IMR-90 (cell line): ENCODE results near the gene SPATA24. TPM values are rescaled to one million over a fixed set of nuclear protein-coding genes. Genes with fewer than 3 reads are reported as not detected.

Experiments used
- ATAC-seq: fragments of 200-7000 bp; cut with Tn5 transposase; 2 replicates; pipeline ENCODE4 v1.9.1; 2020; ENCODE audit warnings: low read depth, mild to moderate bottlenecking, moderate library complexity
- Bru-seq: library from RNA; stranded (reverse); fragments of 400-500 nt; gene quantifications from one replicate; lab custom pipeline; 2021; lab: Mats Ljungman, UMichigan
- BruChase-seq, 2 experiments: library from RNA; stranded (reverse); fragments of 400-500 nt; gene quantifications; one replicate each; lab custom pipeline; 2021; lab: Mats Ljungman, UMichigan
- BruUV-seq: library from RNA; stranded (reverse); fragments of 400-500 nt; replicated peaks from 2 replicates; lab custom pipeline; 2021; lab: Mats Ljungman, UMichigan
- CTCF ChIA-PET: fragments of 300-600 bp; formaldehyde crosslinking; extraction: SDS; loops from one replicate; lab custom pipeline; 2021; ENCODE audit warnings: antibody characterized with exemption; lab: Yijun Ruan, JAX
- POLR2A ChIA-PET: fragments of 300-600 bp; sonication (Branson Sonifier 250); formaldehyde crosslinking; loops from one replicate; lab custom pipeline; 2022; ENCODE audit warnings: antibody characterized with exemption; ENCODE audit not compliant: unreplicated experiment; lab: Charles Lee
- DNase-seq: peaks from one replicate; pipeline ENCODE4 v3.0.0; 2013
- H2AFZ ChIP-seq: replicated peaks from 2 replicates; pipeline ENCODE3; 2013; ENCODE audit warnings: low read length, mild to moderate bottlenecking; ENCODE audit not compliant: poor library complexity
- H2AK5ac ChIP-seq: 2 replicates; pipeline ENCODE4 v1.6.1; 2013; ENCODE audit warnings: low read depth, low read length, inconsistent platforms
- H2AK9ac ChIP-seq: replicated peaks from 2 replicates; pipeline ENCODE3; 2013; ENCODE audit warnings: mild to moderate bottlenecking, low read depth, low read length, moderate library complexity; ENCODE audit not compliant: poor library complexity
- H2BK120ac ChIP-seq: 2 replicates; pipeline ENCODE4 v1.6.1; 2013; ENCODE audit warnings: low read depth, low read length, inconsistent platforms
- H2BK15ac ChIP-seq: 3 replicates; pipeline ENCODE4 v1.6.1; 2013; ENCODE audit warnings: low read depth, low read length, inconsistent platforms
- H2BK20ac ChIP-seq: 2 replicates; pipeline ENCODE4 v1.6.1; 2013; ENCODE audit warnings: low read depth, mild to moderate bottlenecking, inconsistent platforms, low read length, moderate library complexity
- H2BK5ac ChIP-seq: 2 replicates; pipeline ENCODE4 v1.6.1; 2013; ENCODE audit warnings: mild to moderate bottlenecking, low read depth, low read length, inconsistent platforms; ENCODE audit not compliant: poor library complexity, severe bottlenecking
- H3K14ac ChIP-seq: replicated peaks from 2 replicates; pipeline ENCODE4 v1.6.1; 2013; ENCODE audit warnings: low read depth, low read length, inconsistent platforms
- H3K18ac ChIP-seq: 2 replicates; pipeline ENCODE4 v1.6.1; 2013; ENCODE audit warnings: low read depth, low read length, control low read depth
- H3K23ac ChIP-seq: 2 replicates; pipeline ENCODE4 v1.6.1; 2013; ENCODE audit warnings: low read depth, low read length, inconsistent platforms
- H3K27ac ChIP-seq: 2 replicates; pipeline ENCODE4 v1.5.1; 2013; ENCODE audit warnings: mild to moderate bottlenecking, control low read depth, low read length; ENCODE audit not compliant: insufficient read depth
- H3K27me3 ChIP-seq: 2 replicates; pipeline ENCODE4 v1.6.1; 2013; ENCODE audit warnings: low read length; ENCODE audit not compliant: control insufficient read depth, insufficient read depth
- H3K36me3 ChIP-seq: 2 replicates; pipeline ENCODE4 v1.6.1; 2013; ENCODE audit warnings: low read length, mixed read lengths; ENCODE audit not compliant: control insufficient read depth, insufficient read depth
- H3K4ac ChIP-seq: 2 replicates; pipeline ENCODE4 v1.6.1; 2013; ENCODE audit warnings: low read depth, low read length, inconsistent platforms
- H3K4me1 ChIP-seq: 2 replicates; pipeline ENCODE4 v1.6.1; 2013; ENCODE audit warnings: low read length, mixed read lengths; ENCODE audit not compliant: control insufficient read depth, insufficient read depth
- H3K4me2 ChIP-seq: 2 replicates; pipeline ENCODE4 v1.6.1; 2013; ENCODE audit warnings: low read depth, mild to moderate bottlenecking, control low read depth, low read length, moderate library complexity
- H3K4me3 ChIP-seq: 2 replicates; pipeline ENCODE4 v1.5.1; 2013; ENCODE audit warnings: low read depth, mild to moderate bottlenecking, control low read depth, low read length, moderate library complexity; ENCODE audit not compliant: insufficient read depth
- H3K56ac ChIP-seq: 2 replicates; pipeline ENCODE4 v1.6.1; 2013; ENCODE audit warnings: low read length, inconsistent platforms; ENCODE audit not compliant: insufficient read depth; ENCODE audit errors: extremely low read depth
- H3K79me1 ChIP-seq, 2 experiments: 2 replicates each; pipeline ENCODE4 v1.6.1; 2013; ENCODE audit warnings: low read length in 2 of 2, inconsistent platforms in 1 of 2, low read depth in 1 of 2
- H3K9ac ChIP-seq: 2 replicates; pipeline ENCODE4 v1.6.1; 2013; ENCODE audit warnings: low read depth, low read length, control low read depth
- H3K9me1 ChIP-seq: 2 replicates; pipeline ENCODE4 v1.6.1; 2013; ENCODE audit warnings: low read length, inconsistent platforms; ENCODE audit not compliant: insufficient read depth
- H3K9me3 ChIP-seq: 2 replicates; pipeline ENCODE4 v1.6.1; 2013; ENCODE audit warnings: low read length; ENCODE audit not compliant: control insufficient read depth, insufficient read depth
- H4K20me1 ChIP-seq: 2 replicates; pipeline ENCODE4 v1.6.1; 2013; ENCODE audit warnings: low read length, inconsistent platforms; ENCODE audit not compliant: insufficient read depth
- H4K5ac ChIP-seq: 2 replicates; pipeline ENCODE4 v1.6.1; 2013; ENCODE audit warnings: mild to moderate bottlenecking, low read depth, low read length, control low read depth
- H4K8ac ChIP-seq, 2 experiments: 2 replicates each; pipeline ENCODE4 v1.6.1; 2013; ENCODE audit warnings: low read depth in 2 of 2, low read length in 2 of 2, control low read depth in 1 of 2, inconsistent platforms in 1 of 2
- H4K91ac ChIP-seq: 2 replicates; pipeline ENCODE4 v1.6.1; 2013; ENCODE audit warnings: low read depth, low read length, inconsistent platforms; ENCODE audit not compliant: insufficient read depth
- CTCF ChIP-seq: conservative IDR thresholded peaks from 2 replicates; pipeline ENCODE4 v1.5.1; 2012; ENCODE audit warnings: mild to moderate bottlenecking, low read depth, low read length, improper control_type of control experiment
- ELK1 ChIP-seq: fragments of 150-350 bp; IDR thresholded peaks from 2 replicates; pipeline ENCODE4 v1.6.1; 2016; ENCODE audit warnings: low read depth, mild to moderate bottlenecking, low read length, moderate library complexity, borderline replicate concordance
- FOS ChIP-seq: fragments of 150-350 bp; IDR thresholded peaks from 2 replicates; pipeline ENCODE4 v1.6.1; 2016; ENCODE audit warnings: low read depth, low read length
- MAFK ChIP-seq: IDR thresholded peaks from 2 replicates; pipeline ENCODE4 v1.6.1; 2012; ENCODE audit warnings: low read depth, low read length, improper control_type of control experiment
- MAZ ChIP-seq: IDR thresholded peaks from 2 replicates; pipeline ENCODE4 v1.6.1; 2012; ENCODE audit warnings: low read depth, mild to moderate bottlenecking, low read length, improper control_type of control experiment, moderate library complexity, borderline replicate concordance
- MXI1 ChIP-seq: IDR thresholded peaks from 2 replicates; pipeline ENCODE4 v1.6.1; 2012; ENCODE audit warnings: low read depth, mild to moderate bottlenecking, low read length, moderate library complexity, borderline replicate concordance
- NFE2L2 ChIP-seq: fragments of 150-350 bp; IDR thresholded peaks from 2 replicates; pipeline ENCODE4 v1.6.1; 2016; ENCODE audit warnings: low read depth, mild to moderate bottlenecking, low read length
- POLR2A ChIP-seq: IDR thresholded peaks from 2 replicates; pipeline ENCODE4 v1.6.1; 2012; ENCODE audit warnings: mild to moderate bottlenecking, low read depth, low read length
- RAD21 ChIP-seq: IDR thresholded peaks from 2 replicates; pipeline ENCODE4 v1.6.1; 2012; ENCODE audit warnings: low read length, improper control_type of control experiment
- RCOR1 ChIP-seq: IDR thresholded peaks from 2 replicates; pipeline ENCODE4 v1.6.1; 2012; ENCODE audit warnings: mild to moderate bottlenecking, low read length, improper control_type of control experiment; ENCODE audit not compliant: insufficient replicate concordance
- RFX5 ChIP-seq: IDR thresholded peaks from 2 replicates; pipeline ENCODE4 v1.8.0; 2012; ENCODE audit warnings: low read depth, mild to moderate bottlenecking, low read length, moderate library complexity
- USF2 ChIP-seq: fragments of 150-350 bp; IDR thresholded peaks from 2 replicates; pipeline ENCODE4 v1.6.1; 2017; ENCODE audit warnings: mild to moderate bottlenecking, antibody characterized with exemption, low read length, low read depth
- WGBS, 2 experiments: methylation state at CpG; one replicate each; pipeline versions ENCODE4 v1.1.5 to v1.1.7; 2013; ENCODE audit warnings: missing lambda C conversion rate in 2 of 2; ENCODE audit not compliant: insufficient read length in 1 of 2; ENCODE audit errors: extremely low coverage in 2 of 2; 5-methylcytosine and 5-hydroxymethylcytosine counted together
- dilution Hi-C: fragments of 300-500 bp; cut with HindIII; formaldehyde crosslinking; loops from one replicate; pipeline ENCODE4 v1.14.3; 2018; ENCODE audit warnings: low sequenced_read_pairs; ENCODE audit not compliant: unreplicated experiment
- in situ Hi-C: fragments of 300-500 bp; cut with MboI; formaldehyde crosslinking; loops from 3 replicates; pipeline ENCODE4 v1.14.3; 2019; ENCODE audit warnings: low sequenced_read_pairs, inconsistent platforms, mixed read lengths
- intact Hi-C: fragments of 100-400 bp; cut with micrococcal nuclease; formaldehyde crosslinking; loops from 2 replicates; pipeline ENCODE4 v1.10.0; 2022
- long read RNA-seq: library from polyadenylated mRNA; unstranded; transcript quantifications from one replicate; pipeline ENCODE4 v2.0.0, GENCODE V29; 2021; ENCODE audit not compliant: unreplicated experiment
- polyA plus RNA-seq, 3 experiments: library from polyadenylated mRNA; depleted of rRNA; stranded (reverse); fragments of >200 nt; gene quantifications; 2 replicates each; pipeline ENCODE4 v1.2.3, GENCODE V29; 2012; ENCODE audit warnings: low replicate concordance in 1 of 3
- total RNA-seq: library from RNA; depleted of rRNA; stranded (reverse); fragments of >200 nt; gene quantifications from 2 replicates; pipeline ENCODE4 v1.2.3, GENCODE V29; 2012; rRNA removed

The SPATA24 gene
- total RNA-seq (4.3 and 4.4 TPM in 2 replicates), polyA plus RNA-seq (2012; rRNA removed) (3.8 and 4.1 TPM in 2 replicates), Bru-seq, nascent RNA (percentile 49 among the genes with signal in this experiment), BruChase-seq, experiment 1, labeled RNA remaining after a 6-hour chase (percentile 63 among the genes with signal in this experiment), BruChase-seq, experiment 2, labeled RNA remaining after a 2-hour chase (percentile 51 among the genes with signal in this experiment)
- 1.2 and 2.1 TPM in 2 replicates for polyA plus RNA-seq (2012; cell fraction: cytosol; rRNA removed)
- 1.9 and 5.1 TPM in 2 replicates for polyA plus RNA-seq (2012; cell fraction: nucleus; rRNA removed; ENCODE audit: low replicate concordance)
- long read RNA-seq = 0 reads

GRCh38 chr5:139403787-139404483 is at the start of gene SPATA24:
Gene SPATA24, minus strand, starts transcription at chr5:139404089. Its CDS starts 29 bp downstream, at chr5:139404060.
- Histone ChIP-seq H4K20me1 (no peaks in the 10 kb centered on the region; the same call in 1 of the 2 replicates), H3K23ac (peak within 1 kb of the TSS; percentile 92), H3K36me3 (no peaks in the 10 kb centered on the region), H2BK20ac (peak within 1 kb of the TSS; percentile 59), H3K4me3 (peak within 1 kb of the TSS; percentile 59), H3K79me1 (peaks cover 0 to 14% of the 10 kb centered on the region in 2 experiments; a peak in 1 of 4 replicates), H2AFZ (peak within 1 kb of the TSS; percentile 98), H3K27ac (peak within 1 kb of the TSS; percentile 93), H2BK120ac (peak within 1 kb of the TSS; percentile 95), H3K14ac (peak within 1 kb of the TSS; percentile 97), H3K27me3 (no peaks in the 10 kb centered on the region), H2AK5ac (peak within 1 kb of the TSS; percentile 68), H4K5ac (peak within 1 kb of the TSS; percentile 96), H2BK5ac (peak within 1 kb of the TSS; percentile 92), H4K8ac (peak within 1 kb of the TSS; percentile 95 to 98), H2BK15ac (peak within 1 kb of the TSS; percentile 98; the same call in 2 of the 3 replicates), H4K91ac (peak within 1 kb of the TSS; percentile 96), H3K4ac (peak within 1 kb of the TSS; percentile 97), H3K9me3 (no peaks in the 10 kb centered on the region), H3K56ac (peak within 1 kb of the TSS; percentile 91), H3K18ac (peak within 1 kb of the TSS; percentile 94), H3K9me1 (peaks cover 8% of the 10 kb centered on the region), H3K4me1 (peaks cover 4% of the 10 kb centered on the region), H2AK9ac (peak within 1 kb of the TSS; percentile 90), H3K9ac (peak within 1 kb of the TSS; percentile 86), H3K4me2 (peak within 1 kb of the TSS; percentile 95)
- intact Hi-C loops = no loop called here
- BruUV-seq = no TSS peak
- CTCF ChIA-PET = interaction anchor here (0.7 to 1.0 kb wide), 2 partner anchors 10 to 361 kb away, joined by 3 read pairs; no protein-coding TSS in a partner anchor
- in situ Hi-C loops = no loop called here
- POLR2A ChIA-PET = no interaction called here
- DNase-seq (peak; percentile 96), ATAC-seq (peak; percentile 98)
- 0% methylated on average over 29 of the region's 41 CpGs; no CpG with 5 or more reads in 1 of the 2 experiments for WGBS, 2 experiments
- dilution Hi-C loops = loop anchor here (25.0 kb wide), 1 partner anchor 108 kb away; no protein-coding TSS in a partner anchor
- TF ChIP-seq MAZ (peak; percentile 84; the same call in 1 of the 2 replicates), RCOR1 (no peak), USF2 (no peak), CTCF (no peak), RFX5 (no peak), ELK1 (no peak), RAD21 (no peak), MAFK (peak; percentile 43; the same call in 1 of the 2 replicates), NFE2L2 (no peak; the same call in 1 of the 2 replicates), POLR2A (peak; percentile 73), MXI1 (peak; percentile 76), FOS (no peak)
